Sigmoid colon (tissue), 4 donors: Measurements from ENCODE around the gene SLC38A4.

ENCODE experiments used
- CTCF ChIP-seq, 4 experiments: fragments of 450-650 bp in 3 of 4; fragments of 200-600 bp in 1 of 4; IDR thresholded peaks; one replicate each; pipeline ENCODE4 v1.5.1; 2016 to 2019; ENCODE audit warnings: antibody characterized with exemption in 4 of 4, mild to moderate bottlenecking in 3 of 4, moderate library complexity in 2 of 4
- EP300 ChIP-seq, 4 donors: sonication (generic); formaldehyde crosslinking; IDR thresholded peaks; one replicate each; pipeline ENCODE4 v1.6.1; 2017; ENCODE audit warnings: antibody characterized with exemption in 4 of 4
- POLR2A ChIP-seq, 2 donors: fragments of 450-650 bp; IDR thresholded peaks; one replicate each; pipeline ENCODE4 v1.6.1; 2016; ENCODE audit warnings: antibody characterized with exemption in 2 of 2, mild to moderate bottlenecking in 2 of 2, moderate library complexity in 2 of 2
- POLR2AphosphoS5 ChIP-seq, 4 donors: sonication (generic); formaldehyde crosslinking; IDR thresholded peaks; one replicate each; pipeline ENCODE4 v1.6.1; 2017; ENCODE audit warnings: antibody characterized with exemption in 4 of 4

- TF ChIP-seq EP300 (IDR thresholded peaks at IDR 0.05) = no peak
- no peak for TF ChIP-seq CTCF (IDR thresholded peaks at IDR 0.05)
- TF ChIP-seq POLR2A (IDR thresholded peaks at IDR 0.05) = no peak
- TF ChIP-seq POLR2AphosphoS5 (IDR thresholded peaks at IDR 0.05) = no peak
Measured at GRCh38 chr12:46744283-46744682, 81.5 kb downstream of the SLC38A4 start.
